Activated CD4-positive, CD25-positive, alpha-beta regulatory T cell treated with anti-CD3 and anti-CD28 coated beads, Interleukin-2, amount 50 U/mL, for 72 hours (primary cell): ENCODE results near the gene WDR53.
"Not testable (repeated sequence)": the region's sequence is repeated elsewhere in the genome, so short reads cannot be mapped to it uniquely, and the experiment has no call there.

Experiments
- DNase-seq: peaks from one replicate; pipeline ENCODE4 v3.0.0; 2021

WDR53 gene

DNA sequence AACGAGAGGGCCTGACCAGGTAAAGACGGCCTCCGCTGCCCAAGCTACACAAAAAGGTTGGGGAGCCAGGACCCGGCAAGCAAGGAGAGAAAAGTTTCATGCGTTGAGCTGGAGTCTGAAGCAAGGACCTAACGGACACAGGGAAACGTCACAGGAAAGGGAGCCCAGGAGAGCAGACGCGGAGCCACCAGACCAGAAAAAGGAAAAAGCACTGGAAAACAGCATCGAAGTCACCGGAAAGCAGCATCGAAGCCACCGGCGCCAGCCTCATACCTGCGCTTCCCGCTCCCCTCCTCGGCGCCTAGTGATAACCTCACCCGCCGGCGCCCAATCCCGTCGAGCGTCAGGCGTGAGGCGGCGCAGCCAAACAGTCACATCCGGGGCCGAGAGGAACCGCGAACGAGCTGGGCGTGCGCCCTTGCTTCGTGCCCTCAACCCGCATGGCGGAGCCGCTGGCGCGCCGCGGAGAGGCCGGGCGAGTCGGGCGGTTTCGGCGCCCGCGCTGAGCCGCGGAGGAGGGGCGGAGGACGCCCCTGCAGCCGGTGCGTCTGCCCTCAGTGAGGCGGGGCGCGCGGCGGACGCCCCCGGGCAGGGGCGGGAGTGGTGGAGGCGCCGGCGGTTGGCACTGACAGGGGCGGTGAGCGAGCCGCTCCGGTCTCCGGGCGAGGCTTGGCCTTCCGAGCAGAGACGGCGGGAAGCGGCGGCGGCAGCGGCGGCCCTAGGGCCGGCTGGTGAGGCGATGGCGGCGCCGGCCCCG, at the start of gene WDR53, which contains the start of gene FBXO45:
WDR53 (minus strand) TSS at position 309 of the 757 bp plus-strand sequence. CDS start 7,079 bp downstream, outside the sequence.
FBXO45 (plus strand) TSS at position 415 of the 757 bp plus-strand sequence; CDS start at position 740, 325 bp downstream.
- DNase-seq = peak; percentile 93

DNA sequence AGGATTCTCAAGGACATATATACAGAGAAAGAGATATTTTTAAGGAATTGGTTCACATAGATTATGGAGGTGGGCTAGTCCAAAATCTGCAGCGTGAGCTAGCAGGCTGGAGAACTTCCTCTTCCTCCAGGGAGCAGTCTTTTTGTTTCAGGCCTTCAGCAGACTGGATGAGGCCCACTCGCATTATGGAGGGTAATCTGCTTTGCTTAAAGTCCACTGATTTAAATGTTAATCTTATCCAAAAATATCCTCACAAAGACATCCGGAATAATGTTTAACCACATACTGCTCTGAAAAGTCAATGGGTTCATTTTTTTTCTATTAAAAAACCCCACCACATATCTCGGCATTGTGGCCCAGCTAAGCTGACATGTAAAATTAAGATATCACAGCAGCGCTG, 48.9 kb upstream of the WDR53 start:
- no peak for DNase-seq

DNA sequence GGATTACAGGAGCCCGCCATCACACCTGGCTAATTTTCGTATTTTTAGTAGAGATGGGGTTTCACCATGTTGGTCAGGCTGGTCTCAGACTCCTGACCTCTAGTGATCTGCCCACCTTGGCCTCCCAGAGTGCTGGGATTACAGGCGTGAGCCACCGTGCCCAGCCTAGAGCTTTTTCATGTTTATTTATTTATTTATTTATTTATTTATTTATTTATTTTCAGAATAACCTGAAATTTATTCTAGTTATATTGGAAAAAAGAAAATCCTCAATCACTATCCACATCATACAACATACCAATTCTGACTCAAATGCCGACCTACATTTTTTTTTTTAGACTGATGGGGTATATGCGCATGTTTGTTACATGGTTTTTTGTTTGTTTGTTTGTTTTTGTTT, 46.9 kb upstream of the WDR53 start:
- not testable (repeated sequence) for DNase-seq

DNA sequence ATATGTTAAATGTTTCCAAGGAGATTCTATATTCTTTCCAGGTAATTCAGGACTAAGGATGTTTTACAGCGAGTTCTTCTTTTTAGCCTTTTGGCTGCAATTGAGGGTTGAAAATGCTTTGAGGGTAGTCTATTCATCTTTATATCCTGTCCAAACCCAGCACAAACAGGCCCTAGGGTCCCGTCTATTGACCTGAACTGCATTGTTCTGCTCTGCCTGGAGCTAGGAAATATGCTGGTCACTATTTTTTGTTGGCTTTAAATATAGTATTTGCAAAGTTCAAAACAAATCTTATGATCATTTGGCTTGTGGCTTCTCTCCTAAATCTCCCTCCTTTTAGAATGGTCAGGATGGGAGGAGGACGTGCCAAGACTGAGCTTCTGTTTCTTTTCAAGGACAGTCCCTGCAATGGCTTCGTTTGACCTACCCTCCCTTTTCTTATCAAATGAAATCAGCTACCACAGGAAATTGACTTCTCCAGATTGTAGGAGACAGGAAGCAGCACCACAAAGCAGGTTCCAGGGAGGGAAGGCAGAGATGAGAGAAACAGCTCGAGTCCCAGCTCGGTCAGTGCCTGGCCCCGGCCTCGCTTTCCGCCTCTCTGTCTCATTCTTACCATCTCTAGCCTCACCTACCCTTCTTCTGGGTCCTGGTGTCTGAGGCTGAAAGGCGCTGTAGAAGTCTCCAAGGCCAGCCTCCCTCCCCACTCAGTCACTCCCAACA, 43.6 kb upstream of the WDR53 start:
- DNase-seq = no peak

DNA sequence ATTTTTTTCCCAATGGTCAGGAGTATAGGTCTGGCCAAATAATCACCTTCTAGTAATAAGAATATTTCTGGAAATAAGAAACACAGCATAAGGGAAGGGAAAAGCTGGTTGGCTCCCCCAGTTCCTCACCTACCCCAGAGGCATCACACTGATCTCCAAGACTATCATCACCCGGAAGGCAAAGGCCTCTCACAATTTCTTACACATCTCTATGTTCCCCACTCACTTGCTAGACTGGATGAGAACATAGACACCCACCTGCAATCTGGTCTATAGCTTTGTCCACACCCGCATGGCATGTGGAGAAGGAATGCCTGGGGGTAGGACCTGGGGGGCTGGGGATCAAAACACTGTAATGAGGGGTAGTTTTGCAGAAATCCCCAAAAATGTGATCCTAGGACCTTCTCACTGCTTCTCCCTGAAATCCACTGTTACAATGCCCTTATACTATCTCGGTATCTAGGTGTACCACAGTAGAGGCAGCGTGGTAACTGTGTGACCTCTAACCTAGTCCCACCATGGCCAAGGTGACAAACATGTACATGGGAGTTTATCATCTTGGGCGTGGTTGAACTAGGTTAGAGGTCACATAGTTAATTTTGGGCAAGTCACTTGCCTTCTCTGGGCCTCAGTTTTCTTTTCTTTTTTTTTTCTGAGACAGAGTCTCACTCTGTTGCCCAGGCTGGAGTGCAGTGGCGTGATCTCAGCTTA, 41.6 kb upstream of the WDR53 start:
- DNase-seq = no peak

DNA sequence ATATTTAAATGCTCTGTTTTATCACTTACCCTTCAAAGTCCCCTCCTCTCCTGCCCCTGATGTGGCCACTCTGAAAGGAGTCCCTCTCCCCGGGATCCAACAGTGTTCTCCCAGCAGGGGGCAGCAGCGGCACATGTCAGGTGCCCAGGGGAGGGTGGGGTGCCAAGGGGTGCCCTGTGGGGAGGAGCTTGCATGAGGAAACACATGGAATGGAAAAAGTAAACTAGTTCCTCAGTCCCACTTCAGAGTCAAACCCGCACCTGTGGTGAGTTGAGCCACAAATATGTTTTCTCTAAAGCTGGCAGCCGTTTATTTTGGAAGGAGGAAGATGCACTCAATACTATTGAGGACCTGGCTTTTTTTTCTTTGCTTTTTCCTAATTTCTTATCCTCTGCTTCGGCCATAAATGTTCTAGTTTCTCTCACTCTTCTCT, 41.0 kb upstream of the WDR53 start:
- DNase-seq = peak; percentile 95

DNA sequence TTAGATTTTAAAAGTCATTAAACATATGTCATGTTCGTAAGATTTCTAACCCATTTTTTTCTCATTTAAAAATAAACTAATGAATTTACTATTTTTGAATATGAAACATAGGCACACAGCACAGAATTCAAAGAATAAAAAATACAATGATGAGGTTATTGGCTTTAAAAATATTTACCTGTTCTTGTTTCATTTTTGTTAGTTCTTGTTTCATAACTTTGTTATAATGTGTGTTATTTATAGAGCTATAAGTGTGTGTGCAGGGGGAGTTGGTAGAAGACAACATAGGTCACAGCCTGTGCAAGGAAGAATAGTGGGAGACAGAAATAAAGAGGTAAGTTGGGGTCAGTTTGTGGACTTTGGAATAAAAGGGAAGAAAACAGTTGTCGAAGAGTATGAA, 40.3 kb upstream of the WDR53 start:
- no peak for DNase-seq

DNA sequence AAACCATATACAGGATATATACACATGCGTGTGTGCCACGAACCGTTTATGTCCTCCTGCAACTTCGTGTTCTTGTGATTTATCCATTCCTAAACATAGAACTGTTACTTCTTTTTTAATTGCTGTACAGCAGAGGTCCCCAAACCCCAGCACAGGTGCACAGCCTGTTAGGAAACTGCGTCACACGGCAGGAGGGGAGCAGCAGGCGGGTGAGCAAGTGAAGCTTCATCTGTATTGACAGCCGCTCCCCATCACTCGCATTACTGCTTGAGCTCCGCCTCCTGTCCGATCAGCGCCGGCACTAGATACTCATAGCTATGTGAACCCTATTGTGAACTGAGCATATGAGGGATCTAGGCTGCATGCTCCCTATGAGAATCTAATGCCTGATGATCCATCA, 36.2 kb upstream of the WDR53 start:
- no peak for DNase-seq

DNA sequence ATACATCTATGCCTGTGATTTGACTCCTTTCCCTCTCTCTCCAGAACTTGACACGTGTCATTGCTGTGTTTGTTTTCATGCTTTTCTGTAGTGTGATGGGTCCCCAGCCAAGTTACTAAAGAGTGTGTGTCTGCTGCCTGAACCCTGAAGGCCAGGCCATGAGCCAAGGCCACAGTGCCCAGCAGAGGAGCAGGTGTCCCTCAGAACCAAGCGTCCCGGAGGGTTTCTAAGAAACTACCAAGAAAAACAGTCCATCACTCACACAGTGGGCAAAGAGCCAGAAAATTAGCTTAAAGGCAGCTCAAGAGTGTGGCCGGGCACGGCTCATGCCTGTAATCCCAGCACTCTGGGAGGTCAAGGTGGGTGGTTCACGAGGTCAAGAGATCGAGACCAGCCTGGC, 35.3 kb upstream of the WDR53 start:
- no peak for DNase-seq

DNA sequence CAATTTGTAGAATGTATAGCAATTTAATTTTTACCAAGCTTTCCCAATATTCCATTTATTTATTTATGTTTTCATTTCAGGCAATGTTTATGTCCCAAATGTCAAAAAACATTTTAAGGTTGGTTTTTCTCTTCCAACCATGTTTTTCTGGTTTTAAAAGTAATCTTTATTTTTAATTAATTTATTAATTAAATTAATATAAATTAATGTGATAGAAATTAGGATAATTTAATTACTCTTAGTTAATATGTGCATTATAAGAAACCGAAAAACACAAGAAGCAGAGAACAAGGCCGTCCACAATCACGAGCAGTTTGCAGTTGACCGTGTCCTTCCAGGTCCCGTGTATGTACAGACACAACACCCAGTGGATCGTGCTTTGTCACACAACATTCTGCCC, 34.3 kb upstream of the WDR53 start:
- DNase-seq = no peak

DNA sequence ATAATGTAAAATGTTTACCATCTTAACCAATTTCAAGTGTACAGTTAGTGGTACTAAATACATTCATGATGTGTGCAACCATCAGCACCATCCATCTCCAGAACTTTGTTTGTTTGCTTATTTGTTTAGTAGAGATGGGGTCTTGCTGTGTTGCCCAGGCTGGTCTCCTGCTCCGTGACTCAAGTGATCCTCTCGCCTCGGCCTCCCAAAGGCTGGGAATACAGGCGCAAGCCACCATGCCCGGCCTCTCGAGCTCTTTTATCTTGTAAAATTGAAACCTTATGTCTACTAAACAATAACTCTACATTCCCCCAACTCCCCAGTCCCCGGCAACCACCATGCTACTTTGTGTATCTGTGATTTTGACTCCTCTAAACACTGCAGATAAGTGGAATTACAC, 32.0 kb upstream of the WDR53 start:
- no peak for DNase-seq

DNA sequence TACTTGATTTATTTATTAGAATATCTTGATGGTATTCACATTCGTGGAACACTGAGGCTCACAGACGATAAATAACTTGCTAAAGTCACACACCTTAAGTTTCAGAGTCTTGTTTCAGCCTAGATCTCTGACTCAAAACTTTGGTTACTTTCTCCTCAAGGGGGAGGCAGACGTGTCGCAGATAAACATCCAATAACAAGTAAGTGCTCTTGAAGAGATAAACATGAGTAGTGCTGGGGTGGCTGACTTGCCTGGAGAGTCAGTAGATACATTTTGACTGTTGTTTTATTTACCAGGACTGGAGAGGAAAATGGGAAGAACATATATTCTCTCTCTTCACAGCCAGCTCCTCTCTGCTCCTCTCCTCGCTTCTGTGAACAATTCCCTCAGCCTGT, 31.4 kb upstream of the WDR53 start:
- no peak for DNase-seq

DNA sequence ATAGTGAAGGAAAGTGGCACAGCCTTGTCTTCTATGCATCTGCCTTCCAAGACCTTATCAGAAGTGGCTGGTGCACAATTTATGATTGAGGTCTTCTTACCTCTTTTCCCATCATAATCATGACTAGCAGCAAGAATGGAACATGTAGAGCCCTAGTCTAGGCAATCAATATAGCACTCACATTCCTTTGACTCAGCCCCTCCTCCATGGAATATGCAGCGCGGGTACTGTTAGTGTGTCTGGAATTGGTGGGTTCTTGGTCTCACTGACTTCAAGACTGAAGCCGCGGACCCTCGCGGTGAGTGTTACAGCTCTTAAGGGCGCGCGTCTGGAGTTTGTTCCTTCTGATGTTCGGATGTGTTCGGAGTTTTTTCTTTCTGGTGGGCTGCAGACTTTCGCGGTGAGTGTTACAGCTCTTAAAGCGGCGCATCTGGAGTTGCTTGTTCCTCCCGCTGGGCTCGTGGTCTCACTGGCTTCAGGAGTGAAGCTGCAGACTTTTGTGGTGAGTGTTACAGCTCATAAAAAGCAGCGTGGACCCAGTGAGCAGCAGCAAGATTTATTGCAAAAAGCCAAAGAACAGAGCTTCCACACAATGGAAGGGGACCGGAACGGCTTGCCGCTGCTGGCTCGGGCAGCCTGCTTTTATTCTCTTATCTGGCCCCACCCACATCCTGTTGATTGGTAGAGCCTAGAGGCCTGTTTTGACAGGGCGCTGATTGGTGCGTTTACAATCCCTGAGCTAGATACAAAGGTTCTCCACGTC, 29.8 kb upstream of the WDR53 start:
- peak; percentile 46 for DNase-seq

DNA sequence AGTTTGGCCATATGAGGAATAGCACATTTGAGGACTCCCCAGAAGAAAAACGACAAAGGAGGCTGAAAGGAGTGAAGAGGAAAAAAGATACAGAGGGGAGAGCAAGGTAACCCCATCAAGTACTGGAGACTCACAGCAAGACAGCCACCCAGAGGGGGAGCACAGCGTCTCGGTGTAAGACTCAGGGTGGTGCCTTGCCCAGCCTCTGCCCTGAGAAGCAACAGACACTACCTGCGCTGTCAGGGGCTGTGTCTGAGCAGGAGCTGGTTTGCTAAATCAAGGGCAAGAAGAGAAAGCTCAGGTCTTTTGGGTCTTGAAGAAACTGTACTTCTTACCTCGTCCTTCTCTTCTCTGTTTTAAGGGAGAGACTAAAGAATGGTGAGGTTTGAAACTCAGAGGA, 28.0 kb upstream of the WDR53 start:
- DNase-seq = no peak

DNA sequence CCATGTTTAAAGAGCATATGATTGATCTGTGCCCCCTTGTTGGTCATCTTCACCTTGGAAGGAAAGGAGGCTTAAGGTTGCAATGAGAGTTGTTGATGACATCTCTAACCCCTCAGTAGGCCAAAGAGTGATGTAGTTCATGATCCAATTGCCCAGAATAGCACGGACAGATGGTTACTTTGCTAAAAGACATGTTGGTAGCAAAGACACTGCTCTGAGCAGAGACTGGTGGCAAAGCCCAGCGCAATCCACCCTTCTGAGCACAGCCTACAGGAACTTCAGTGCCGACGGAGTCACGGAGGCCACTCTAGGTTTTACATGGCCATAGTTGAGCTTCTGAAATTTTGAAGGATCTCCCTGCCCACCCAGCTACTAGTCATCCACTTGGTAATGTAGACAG, 21.9 kb upstream of the WDR53 start:
- no peak for DNase-seq

DNA sequence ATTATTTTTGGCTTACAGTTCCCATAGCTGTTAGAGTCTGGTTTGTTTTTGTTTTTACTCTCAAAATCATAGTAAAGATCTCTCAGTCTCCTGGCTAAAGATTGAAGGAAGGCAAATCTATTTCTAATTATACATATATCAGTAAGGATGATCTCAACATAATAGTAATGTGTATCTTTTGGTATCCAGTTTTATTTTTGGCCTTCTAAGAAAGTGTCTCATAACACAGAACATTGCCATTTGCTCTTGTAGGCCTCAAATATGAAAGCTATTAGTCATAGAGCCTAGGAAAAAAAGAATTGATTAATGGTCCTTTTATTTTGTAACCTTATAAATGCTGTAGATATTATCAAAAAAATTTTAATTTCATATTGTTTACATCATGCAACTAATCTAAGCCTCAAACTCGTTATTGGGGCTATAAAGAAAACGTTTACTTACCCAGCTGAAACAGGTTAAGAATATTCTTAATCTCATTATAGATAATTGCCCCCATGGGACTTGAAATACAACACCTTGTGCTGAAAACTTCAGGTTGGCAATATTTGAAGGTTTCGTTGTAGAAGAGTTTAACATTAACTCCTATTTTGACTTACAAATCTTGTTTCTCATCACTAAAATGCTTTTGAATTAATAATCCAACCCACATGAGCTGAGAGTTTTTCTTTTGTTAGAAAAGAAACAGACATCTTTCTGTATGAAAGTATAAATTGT, 16.8 kb upstream of the WDR53 start:
- DNase-seq = no peak

DNA sequence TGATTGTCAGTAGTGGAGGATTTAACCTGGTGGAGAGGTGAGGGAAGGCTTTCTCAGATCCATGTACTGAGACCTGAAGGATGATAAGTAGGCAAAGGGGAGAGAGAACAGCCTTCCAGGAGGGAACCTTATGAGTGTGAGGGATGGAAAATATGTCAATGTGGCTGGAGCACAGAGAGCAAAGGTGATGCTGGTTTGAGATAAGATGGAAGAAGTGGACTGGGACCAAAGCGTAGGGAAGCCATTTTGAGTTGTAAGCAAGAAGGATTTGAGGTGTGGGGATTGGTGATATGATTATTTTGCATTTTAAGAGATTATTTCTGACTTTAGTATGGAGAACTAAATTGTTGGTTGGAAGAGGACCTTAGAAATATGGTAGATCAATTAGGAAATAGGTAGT, 4.0 kb upstream of the WDR53 start:
- no peak for DNase-seq

DNA sequence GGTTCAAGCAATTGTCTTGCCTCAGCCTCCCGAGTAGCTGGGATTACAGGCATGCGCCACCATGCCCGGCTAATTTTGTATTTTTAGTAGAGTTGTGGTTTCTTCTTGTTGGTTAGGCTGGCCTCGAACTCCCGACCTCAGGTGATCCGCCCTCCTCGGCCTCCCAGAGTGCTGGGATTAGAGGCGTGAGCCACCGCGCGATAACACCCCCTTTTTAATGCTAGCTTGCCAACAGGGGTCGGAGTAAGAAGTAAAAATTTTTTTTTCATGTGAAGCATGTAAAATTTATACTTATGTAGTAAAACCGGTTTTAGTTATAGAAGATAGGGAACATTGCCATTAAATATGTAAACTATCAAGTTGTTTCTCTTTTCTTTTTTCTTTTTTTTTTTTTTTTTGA, 2.0 kb upstream of the WDR53 start:
- DNase-seq = not testable (repeated sequence)

DNA sequence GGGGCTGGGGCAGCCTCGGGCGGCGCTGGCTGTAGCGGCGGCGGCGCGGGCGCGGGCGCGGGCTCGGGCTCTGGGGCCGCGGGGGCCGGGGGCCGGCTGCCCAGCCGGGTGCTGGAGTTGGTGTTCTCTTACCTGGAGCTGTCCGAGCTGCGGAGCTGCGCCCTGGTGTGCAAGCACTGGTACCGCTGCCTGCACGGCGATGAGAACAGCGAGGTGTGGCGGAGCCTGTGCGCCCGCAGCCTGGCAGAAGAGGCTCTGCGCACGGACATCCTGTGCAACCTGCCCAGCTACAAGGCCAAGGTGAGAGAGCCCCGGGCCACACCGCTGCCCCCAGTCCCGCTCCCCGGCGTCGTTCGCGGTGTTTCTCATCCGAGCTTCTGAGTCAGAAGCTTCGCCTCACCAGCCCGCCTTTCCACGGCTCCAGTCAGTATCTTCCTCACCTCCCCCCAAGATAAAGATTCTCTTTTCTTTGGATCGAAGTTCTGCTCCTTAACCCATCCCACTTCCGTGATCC, 706 bp upstream of the WDR53 start:
- DNase-seq = peak; percentile 61

DNA sequence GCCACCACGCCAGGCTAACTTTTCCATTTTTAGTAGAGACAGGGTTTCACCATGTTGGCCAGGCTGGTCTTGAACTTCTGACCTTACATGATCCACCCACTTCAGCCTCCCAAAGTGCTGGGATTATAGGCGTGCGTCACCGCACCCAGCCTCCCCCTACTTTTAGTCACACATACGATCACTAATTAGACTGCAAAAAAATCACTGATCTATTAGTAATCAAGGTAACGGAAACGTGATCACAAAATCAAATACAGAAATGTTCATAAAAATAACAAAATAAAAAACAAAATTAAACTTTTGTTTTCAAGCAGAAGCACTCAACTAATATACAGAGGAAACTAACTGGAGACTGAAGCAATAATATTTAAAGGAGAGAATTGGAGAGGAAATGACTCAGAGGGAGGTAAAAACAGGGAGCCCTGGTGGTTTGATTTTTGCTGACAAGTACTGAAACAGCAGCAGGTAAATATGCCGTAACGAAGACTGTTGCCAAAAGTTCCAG, 4.6 kb downstream of the WDR53 start:
- peak; percentile 40 for DNase-seq

DNA sequence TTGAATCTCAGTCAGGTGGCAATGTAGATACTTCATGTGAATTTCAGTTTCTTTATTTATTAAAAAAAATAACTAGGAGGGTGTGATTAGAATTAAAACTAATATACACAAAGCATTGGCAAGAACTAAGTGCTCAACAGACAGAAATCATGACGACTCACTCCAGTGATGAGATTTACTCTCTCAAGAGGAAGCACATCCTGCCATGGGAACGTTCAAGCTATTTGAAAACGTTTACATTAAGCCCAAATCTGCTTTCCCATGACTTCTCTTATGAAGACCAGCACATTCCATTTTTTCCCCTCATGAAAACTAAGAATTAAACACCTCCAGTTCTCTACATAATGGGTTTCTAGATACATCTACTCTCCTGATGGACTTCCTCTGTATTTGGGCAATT, 8.5 kb downstream of the WDR53 start:
- no peak for DNase-seq

DNA sequence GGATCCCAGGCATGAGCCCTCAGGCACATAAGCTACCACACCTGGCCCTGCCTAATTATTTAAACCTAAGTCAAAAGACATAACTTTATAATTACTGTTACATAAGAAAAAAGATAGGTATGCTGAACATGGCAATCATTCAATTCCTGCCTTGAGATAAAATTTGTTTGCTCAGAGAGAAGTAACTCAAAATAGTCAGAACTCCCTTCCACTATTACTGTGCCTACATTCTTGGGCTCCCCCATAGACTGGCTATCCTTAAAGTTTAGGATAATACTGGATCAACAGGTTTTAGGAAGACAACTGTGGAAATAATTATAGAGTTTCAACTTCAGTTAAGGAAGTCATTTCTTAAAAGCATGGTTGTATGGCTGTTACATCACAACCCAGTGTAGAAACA, 9.9 kb downstream of the WDR53 start:
- DNase-seq = no peak
